Dermis microvascular lymphatic vessel endothelial cell (primary cell): Measurements from ENCODE around the gene MRPL55. TPM values are rescaled to one million over a fixed set of nuclear protein-coding genes. Genes with fewer than 3 reads are reported as not detected.

Source experiments
- DNase-seq, 2 donors: peaks; one replicate each; pipeline versions ENCODE4 v3.0.0 to v3.0.0-alpha.2; 2010; ENCODE audit warnings: low read depth in 2 of 2
- total RNA-seq: library from RNA; depleted of rRNA; stranded (reverse); fragments of >200 nt; gene quantifications from 2 replicates; pipeline ENCODE4 v1.2.1, GENCODE V29; 2014

The MRPL55 gene
- total RNA-seq, 1 donor from 2014 or later = 47.0 TPM

- peak; percentile 46 to 93 for DNase-seq
Measured at GRCh38 chr1:228087771-228088251, 21.3 kb downstream of the MRPL55 start.

- peak; percentile 46 to 82 for DNase-seq
Measured at GRCh38 chr1:228085287-228085951, 23.7 kb downstream of the MRPL55 start.

GRCh38 chr1:228084797-228085196, 24.3 kb downstream of the MRPL55 start:
- no peak for DNase-seq

GRCh38 chr1:228084325-228084724, 24.8 kb downstream of the MRPL55 start:
- DNase-seq = peak in 1 of 2 donors; percentile 40

- DNase-seq = peak in 1 of 2 donors; percentile 47
Measured at GRCh38 chr1:228083871-228084278, 25.2 kb downstream of the MRPL55 start.

- peak; percentile 30 to 67 for DNase-seq
Measured at GRCh38 chr1:228082918-228083870, 25.9 kb downstream of the MRPL55 start.

GRCh38 chr1:228082214-228082917, 26.7 kb downstream of the MRPL55 start, which contains the start of gene ARF1:
Gene ARF1, plus strand, starts transcription at chr1:228082708. Its CDS starts 14,407 bp downstream, at chr1:228097115.
- peak; percentile 84 to 96 for DNase-seq

- DNase-seq = peak in 1 of 2 donors; percentile 14
Measured at GRCh38 chr1:228081578-228082213, 27.4 kb downstream of the MRPL55 start.

GRCh38 chr1:228081144-228081543, 28.0 kb downstream of the MRPL55 start:
- DNase-seq = no peak

- DNase-seq = no peak
Measured at GRCh38 chr1:228079601-228080263, 29.4 kb downstream of the MRPL55 start.

- DNase-seq = no peak
Measured at GRCh38 chr1:228079013-228079412, 30.1 kb downstream of the MRPL55 start.

GRCh38 chr1:228077565-228078330, 31.4 kb downstream of the MRPL55 start:
- DNase-seq = no peak

- DNase-seq = no peak
Measured at GRCh38 chr1:228076796-228077430, 32.2 kb downstream of the MRPL55 start.

- DNase-seq = no peak
Measured at GRCh38 chr1:228075801-228076271, 33.3 kb downstream of the MRPL55 start.

GRCh38 chr1:228074954-228075730, 34.0 kb downstream of the MRPL55 start:
- no peak for DNase-seq

- no peak for DNase-seq
Measured at GRCh38 chr1:228073857-228074545, 35.1 kb downstream of the MRPL55 start.

- no peak for DNase-seq
Measured at GRCh38 chr1:228073061-228073856, 35.8 kb downstream of the MRPL55 start.
